SU-DHL-6 (cell line): ENCODE measurements around the gene ARF6.

Experiments used
- H2AFZ ChIP-seq: fragments of 200-600 bp; sonication (generic); 2 replicates; pipeline ENCODE4 v1.6.1; 2014; ENCODE audit warnings: low read depth, mild to moderate bottlenecking, moderate library complexity, mixed read lengths, antibody characterized with exemption, low read length; ENCODE audit not compliant: severe bottlenecking
- H3F3A ChIP-seq: fragments of 200-600 bp; shearing (Covaris generic); 2 replicates; pipeline ENCODE4 v1.6.0; 2016; ENCODE audit warnings: antibody characterized with exemption, mild to moderate bottlenecking; ENCODE audit not compliant: insufficient read depth
- H3K27ac ChIP-seq: fragments of 200-600 bp; sonication (generic); 2 replicates; pipeline ENCODE4 v1.5.1; 2016; ENCODE audit warnings: low read depth, mild to moderate bottlenecking, low read length, moderate library complexity, mixed read lengths
- H3K27me3 ChIP-seq: fragments of 200-600 bp; sonication (generic), shearing (Covaris generic); 2 replicates; pipeline ENCODE4 v1.6.0; 2014; ENCODE audit warnings: mild to moderate bottlenecking, low read length
- H3K36me3 ChIP-seq: fragments of 200-600 bp; sonication (generic); 2 replicates; pipeline ENCODE4 v1.6.1; 2014; ENCODE audit warnings: mild to moderate bottlenecking, low read length, mixed read lengths
- H3K4me2 ChIP-seq: fragments of 300-600, 200-600 bp; shearing (Covaris generic), sonication (generic); 2 replicates; pipeline ENCODE4 v1.6.0; 2014; ENCODE audit warnings: low read length, low read depth, mild to moderate bottlenecking; ENCODE audit not compliant: poor library complexity, severe bottlenecking
- H3K4me3 ChIP-seq: fragments of 200-600 bp; sonication (generic); 2 replicates; pipeline ENCODE4 v1.5.1; 2014; ENCODE audit warnings: antibody characterized with exemption, low read length, mild to moderate bottlenecking, mixed read lengths; ENCODE audit not compliant: insufficient read depth, poor library complexity, severe bottlenecking
- H3K79me2 ChIP-seq: fragments of 200-600 bp; sonication (generic); 2 replicates; pipeline ENCODE4 v1.6.1; 2014; ENCODE audit warnings: mild to moderate bottlenecking, low read length, moderate library complexity; ENCODE audit not compliant: insufficient read depth
- H3K9ac ChIP-seq: fragments of 200-600 bp; sonication (generic); 2 replicates; pipeline ENCODE4 v1.7.0; 2014; ENCODE audit warnings: mild to moderate bottlenecking, low read length
- H3K9me2 ChIP-seq: fragments of 200-600 bp; sonication (generic); replicated peaks from 2 replicates; pipeline ENCODE4 v1.6.1; 2014; ENCODE audit warnings: low read length; ENCODE audit not compliant: insufficient read depth
- H3K9me3 ChIP-seq: fragments of 200-600 bp; sonication (generic); 2 replicates; pipeline ENCODE4 v1.6.1; 2014; ENCODE audit warnings: low read length, mixed read lengths; ENCODE audit not compliant: insufficient read depth
- H4K20me1 ChIP-seq: fragments of 200-600 bp; sonication (generic); 2 replicates; pipeline ENCODE4 v1.6.1; 2014; ENCODE audit warnings: low read depth, mild to moderate bottlenecking, antibody characterized with exemption, low read length, moderate library complexity, mixed read lengths
- EZH2phosphoT487 ChIP-seq: fragments of 200-600 bp; sonication (generic), shearing (Covaris generic); conservative IDR thresholded peaks from 2 replicates; pipeline ENCODE4 v1.6.1; 2018; ENCODE audit warnings: mild to moderate bottlenecking, antibody characterized with exemption, low read length, moderate library complexity, mixed read lengths
- TF ChIP-seq, protein P1 (sequence below): fragments of 200-600 bp; sonication (generic); IDR thresholded peaks from one replicate; pipeline ENCODE4 v1.5.1; 2017; ENCODE audit warnings: antibody characterized with exemption, mild to moderate bottlenecking, low read length, moderate library complexity; ENCODE audit not compliant: insufficient read depth, poor library complexity, severe bottlenecking

ARF6 gene

GRCh38 chr14:49926803-49927202, 33.9 kb downstream of the ARF6 start:
- Histone ChIP-seq H3K9me2 (no peaks in the 10 kb centered on the region), H3K79me2 (no peaks in the 10 kb centered on the region), H3K9ac (no peak overlapping the region), H3K9me3 (no peaks in the 10 kb centered on the region), H4K20me1 (no peaks in the 10 kb centered on the region), H3K4me3 (no peak overlapping the region), H3K27ac (no peak overlapping the region), H3K36me3 (no peaks in the 10 kb centered on the region), H3K4me2 (no peak overlapping the region), H2AFZ (no peak overlapping the region), H3F3A (peaks cover 10% of the 10 kb centered on the region), H3K27me3 (no peaks in the 10 kb centered on the region)
- TF ChIP-seq, protein P1, sequence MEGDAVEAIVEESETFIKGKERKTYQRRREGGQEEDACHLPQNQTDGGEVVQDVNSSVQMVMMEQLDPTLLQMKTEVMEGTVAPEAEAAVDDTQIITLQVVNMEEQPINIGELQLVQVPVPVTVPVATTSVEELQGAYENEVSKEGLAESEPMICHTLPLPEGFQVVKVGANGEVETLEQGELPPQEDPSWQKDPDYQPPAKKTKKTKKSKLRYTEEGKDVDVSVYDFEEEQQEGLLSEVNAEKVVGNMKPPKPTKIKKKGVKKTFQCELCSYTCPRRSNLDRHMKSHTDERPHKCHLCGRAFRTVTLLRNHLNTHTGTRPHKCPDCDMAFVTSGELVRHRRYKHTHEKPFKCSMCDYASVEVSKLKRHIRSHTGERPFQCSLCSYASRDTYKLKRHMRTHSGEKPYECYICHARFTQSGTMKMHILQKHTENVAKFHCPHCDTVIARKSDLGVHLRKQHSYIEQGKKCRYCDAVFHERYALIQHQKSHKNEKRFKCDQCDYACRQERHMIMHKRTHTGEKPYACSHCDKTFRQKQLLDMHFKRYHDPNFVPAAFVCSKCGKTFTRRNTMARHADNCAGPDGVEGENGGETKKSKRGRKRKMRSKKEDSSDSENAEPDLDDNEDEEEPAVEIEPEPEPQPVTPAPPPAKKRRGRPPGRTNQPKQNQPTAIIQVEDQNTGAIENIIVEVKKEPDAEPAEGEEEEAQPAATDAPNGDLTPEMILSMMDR: no peak
- TF ChIP-seq EZH2phosphoT487: no peak

GRCh38 chr14:49928015-49928414, 35.1 kb downstream of the ARF6 start:
- Histone ChIP-seq H2AFZ (no peak overlapping the region), H3K9me2 (no peaks in the 10 kb centered on the region), H3K27me3 (no peaks in the 10 kb centered on the region), H3K36me3 (no peaks in the 10 kb centered on the region), H3F3A (peaks cover 12% of the 10 kb centered on the region), H4K20me1 (no peaks in the 10 kb centered on the region), H3K79me2 (no peaks in the 10 kb centered on the region), H3K4me3 (no peak overlapping the region), H3K9me3 (no peaks in the 10 kb centered on the region), H3K9ac (no peak overlapping the region), H3K4me2 (no peak overlapping the region), H3K27ac (no peak overlapping the region)
- TF ChIP-seq, protein P1: no peak

DNA sequence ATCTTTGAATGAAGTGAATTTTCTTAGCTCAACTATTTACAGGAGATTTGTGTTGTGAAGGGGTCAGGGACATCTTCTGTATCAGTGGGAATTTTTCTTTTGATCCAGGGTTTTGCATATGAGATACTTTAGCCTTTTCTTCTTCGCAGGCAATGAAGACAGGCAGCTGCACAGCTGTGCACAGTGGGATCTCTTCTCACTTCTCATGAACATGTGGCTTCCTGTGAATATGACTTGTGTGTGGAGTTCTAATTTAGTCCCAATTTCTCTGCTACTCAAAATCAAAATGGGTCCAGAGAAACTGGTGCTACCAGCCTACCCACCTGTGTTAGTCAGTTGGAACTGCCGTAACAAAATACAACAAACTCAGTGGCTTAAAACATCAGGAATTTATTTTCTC, 37.8 kb downstream of the ARF6 start:
- Histone ChIP-seq H3F3A (peaks cover 17% of the 10 kb centered on the region), H2AFZ (peak overlapping the region; percentile 39), H3K27ac (peak overlapping the region; percentile 66), H3K27me3 (no peaks in the 10 kb centered on the region), H3K4me3 (no peak overlapping the region), H3K9ac (no peak overlapping the region), H3K79me2 (no peaks in the 10 kb centered on the region), H3K9me3 (no peaks in the 10 kb centered on the region), H4K20me1 (no peaks in the 10 kb centered on the region), H3K9me2 (no peaks in the 10 kb centered on the region), H3K4me2 (peak overlapping the region; percentile 29), H3K36me3 (no peaks in the 10 kb centered on the region)
- TF ChIP-seq, protein P1: no peak
- no peak for TF ChIP-seq EZH2phosphoT487
